ENCODE results near the gene HDAC4. TPM values are rescaled to one million over a fixed set of nuclear protein-coding genes. Genes with fewer than 3 reads are reported as not detected.

The HDAC4 gene
- total RNA-seq, 1 experiment from 2014 or later, result 32.0 TPM

GRCh38 chr2:239392072-239392357 lies 8.8 kb downstream of the HDAC4 start:
- Histone ChIP-seq H2AFZ (ENCODE audit: low read length) (no peak overlapping the region), H3K4me1 (ENCODE audit: insufficient read depth, low read length) (no peaks in the 10 kb centered on the region; the same call in 1 of the 2 replicates), H3K18ac (ENCODE audit: insufficient read length, low read depth, low read length) (no peak overlapping the region), H3K23me2 (ENCODE audit: insufficient read length, low read depth, low read length, poor library complexity, severe bottlenecking) (no peaks in the 10 kb centered on the region), H2BK120ac (ENCODE audit: low read depth, low read length, poor library complexity, severe bottlenecking) (no peak overlapping the region), H3K27ac (ENCODE audit: insufficient read length, low read depth, low read length) (no peak overlapping the region), H3K56ac (ENCODE audit: insufficient read length, low read depth, low read length) (no peak overlapping the region), H3T11ph (ENCODE audit: low read length) (no peak overlapping the region), H3K4ac (ENCODE audit: low read depth, low read length) (no peak overlapping the region), H3K9me3 (ENCODE audit: control insufficient read depth, low read depth, low read length) (no peaks in the 10 kb centered on the region), H2BK15ac (ENCODE audit: low read depth, low read length) (no peak overlapping the region), H4K8ac (replicated peaks; ENCODE audit: insufficient read length, low read depth, low read length) (no peak overlapping the region), H2BK5ac (ENCODE audit: insufficient read length, low read length) (no peak overlapping the region), H4K5ac (ENCODE audit: insufficient read length, low read depth, low read length) (no peak overlapping the region), H3K14ac (ENCODE audit: insufficient read depth, low read length) (no peak overlapping the region; the same call in 1 of the 2 replicates), H2BK12ac (ENCODE audit: insufficient read length, low read depth, low read length) (no peak overlapping the region), H3K79me1 (ENCODE audit: insufficient read depth, low read depth, low read length, poor library complexity, severe bottlenecking) (peaks cover 8% of the 10 kb centered on the region), H3K27me3 (ENCODE audit: insufficient read depth, low read length) (no peaks in the 10 kb centered on the region), H2BK20ac (ENCODE audit: low read depth, low read length, poor library complexity, severe bottlenecking) (no peak overlapping the region), H4K20me1 (ENCODE audit: control insufficient read depth, insufficient read depth, insufficient read length) (no peaks in the 10 kb centered on the region), H3K23ac (ENCODE audit: insufficient read length, low read depth, low read length) (no peak overlapping the region), H3K79me2 (ENCODE audit: insufficient read depth, low read length) (peaks cover 33% of the 10 kb centered on the region; the same call in 1 of the 2 replicates), H4K91ac (ENCODE audit: insufficient read length, low read depth, low read length) (no peak overlapping the region), H3K9ac (ENCODE audit: extremely low read depth, insufficient read length, low read length) (no peak overlapping the region), H3K4me2 (ENCODE audit: insufficient read depth, insufficient read length, low read length) (no peak overlapping the region), H2AK5ac (ENCODE audit: insufficient read length, low read length) (no peak overlapping the region)
- Mint-ChIP-seq H3K4me3 (no peak overlapping the region), H3K9me3 (no peaks in the 10 kb centered on the region; a peak in 1 of 5 replicates), H3K27ac (no peak overlapping the region), H3K4me1 (peaks cover 16 to 22% of the 10 kb centered on the region in 2 experiments), H3K36me3 (ENCODE audit: insufficient read depth in 1 of 3, low read depth in 3 of 3) (peaks cover 9 to 13% (median 12%) of the 10 kb centered on the region in 3 experiments), H3K27me3 (ENCODE audit: low read depth) (no peaks in the 10 kb centered on the region; the same call in 1 of the 2 replicates)
- no peak for TF ChIP-seq CTCF (conservative IDR thresholded peaks at IDR 0.05)
- DNase-seq, result no peak
- WGBS (ENCODE audit: extremely low coverage, insufficient read length, low lambda C conversion rate), result no CpG with 5 or more reads among the region's 12 CpGs
